Osteoblast (primary cell): ENCODE results near the gene KCNQ1. TPM values are rescaled to one million over a fixed set of nuclear protein-coding genes. Genes with fewer than 3 reads are reported as not detected.

ENCODE experiments used
- DNase-seq: peaks from one replicate; pipeline ENCODE4 v3.0.0; 2011; ENCODE audit warnings: low spot score, mixed read lengths; ENCODE audit not compliant: insufficient read length; ENCODE audit errors: missing footprints
- H2AFZ ChIP-seq: 2 replicates; pipeline ENCODE4 v1.6.0; 2011; ENCODE audit warnings: mild to moderate bottlenecking, low read length
- H3K27ac ChIP-seq: 2 replicates; pipeline ENCODE4 v1.5.1; 2011; ENCODE audit warnings: mild to moderate bottlenecking, low read depth, low read length, moderate library complexity
- H3K27me3 ChIP-seq: 2 replicates; pipeline ENCODE4 v1.6.0; 2012; ENCODE audit warnings: mild to moderate bottlenecking, control low read depth, inconsistent platforms, low read length, moderate library complexity; ENCODE audit not compliant: insufficient read depth
- H3K36me3 ChIP-seq: 2 replicates; pipeline ENCODE4 v1.5.1; 2011; ENCODE audit warnings: mild to moderate bottlenecking, low read length, control low read depth, moderate library complexity; ENCODE audit not compliant: insufficient read depth
- H3K4me1 ChIP-seq: 2 replicates; pipeline ENCODE4 v1.5.1; 2011; ENCODE audit warnings: mild to moderate bottlenecking, low read length, control low read depth, moderate library complexity; ENCODE audit not compliant: insufficient read depth
- H3K4me2 ChIP-seq: 2 replicates; pipeline ENCODE4 v1.6.0; 2011; ENCODE audit warnings: mild to moderate bottlenecking, low read length; ENCODE audit not compliant: insufficient read depth
- H3K4me3 ChIP-seq: fragments of 200-600 bp; sonication (generic); 3 replicates; pipeline ENCODE4 v1.5.1; 2012; ENCODE audit warnings: mild to moderate bottlenecking, low read length, inconsistent platforms; ENCODE audit not compliant: insufficient read depth
- H3K79me2 ChIP-seq: 2 replicates; pipeline ENCODE4 v1.6.0; 2012; ENCODE audit warnings: mild to moderate bottlenecking, low read length, control low read depth, inconsistent platforms; ENCODE audit not compliant: insufficient read depth
- H3K9me3 ChIP-seq: 2 replicates; pipeline ENCODE4 v1.5.1; 2011; ENCODE audit warnings: low read depth, low read length, control low read depth
- H4K20me1 ChIP-seq: 2 replicates; pipeline ENCODE4 v1.6.0; 2012; ENCODE audit warnings: mild to moderate bottlenecking, low read length, control low read depth; ENCODE audit not compliant: insufficient read depth
- CTCF ChIP-seq: IDR thresholded peaks from 2 replicates; pipeline ENCODE4 v1.5.1; 2011; ENCODE audit warnings: mild to moderate bottlenecking, low read depth, low read length, moderate library complexity; ENCODE audit errors: extremely low read depth
- total RNA-seq: library from RNA; depleted of rRNA; stranded (reverse); fragments of >200 nt; gene quantifications from 2 replicates; pipeline ENCODE4 v1.2.3, GENCODE V29; 2012

KCNQ1 gene
- total RNA-seq, 1 donor: not detected

GRCh38 chr11:2415601-2416380 is 29.0 kb upstream of the KCNQ1 start:
- Histone ChIP-seq H2AFZ (no peak overlapping the region), H3K4me1 (no peaks in the 10 kb centered on the region), H3K27me3 (no peaks in the 10 kb centered on the region), H3K27ac (no peak overlapping the region), H3K4me2 (no peak overlapping the region), H3K36me3 (no peaks in the 10 kb centered on the region), H3K4me3 (no peak overlapping the region), H3K79me2 (no peaks in the 10 kb centered on the region), H4K20me1 (no peaks in the 10 kb centered on the region), H3K9me3 (no peaks in the 10 kb centered on the region)
- no peak for DNase-seq
- no peak for TF ChIP-seq CTCF

GRCh38 chr11:2416765-2417164 is 28.0 kb upstream of the KCNQ1 start:
- no peak overlapping the region for H2AFZ ChIP-seq
- H3K4me1 ChIP-seq: no peaks in the 10 kb centered on the region
- H3K27me3 ChIP-seq: no peaks in the 10 kb centered on the region
- H3K9me3 ChIP-seq: no peaks in the 10 kb centered on the region
- no peaks in the 10 kb centered on the region for H3K36me3 ChIP-seq
- no peak for DNase-seq
- no peaks in the 10 kb centered on the region for H4K20me1 ChIP-seq
- H3K79me2 ChIP-seq: no peaks in the 10 kb centered on the region
- no peak overlapping the region for H3K4me3 ChIP-seq
- TF ChIP-seq CTCF: no peak
- no peak overlapping the region for H3K27ac ChIP-seq
- H3K4me2 ChIP-seq: no peak overlapping the region

GRCh38 chr11:2417856-2418692 is 26.7 kb upstream of the KCNQ1 start:
- Histone ChIP-seq H3K36me3 (no peaks in the 10 kb centered on the region), H3K27me3 (no peaks in the 10 kb centered on the region), H4K20me1 (no peaks in the 10 kb centered on the region), H2AFZ (no peak overlapping the region), H3K4me2 (no peak overlapping the region), H3K79me2 (no peaks in the 10 kb centered on the region), H3K27ac (no peak overlapping the region), H3K4me3 (no peak overlapping the region), H3K9me3 (no peaks in the 10 kb centered on the region), H3K4me1 (no peaks in the 10 kb centered on the region)
- no peak for DNase-seq
- TF ChIP-seq CTCF: no peak
